ENCODE results near the gene LGALS14.
"Not testable (repeated sequence)": the region's sequence is repeated elsewhere in the genome, so short reads cannot be mapped to it uniquely, and the experiment has no call there.

LGALS14 gene

GRCh38 chr19:39696387-39696786 lies 7.9 kb upstream of the LGALS14 start:
- DNase-seq, result no peak

GRCh38 chr19:39698535-39698934 lies 5.7 kb upstream of the LGALS14 start:
- no peak for DNase-seq

GRCh38 chr19:39701291-39701690 lies 3.0 kb upstream of the LGALS14 start:
- DNase-seq, result no peak

- no peak for DNase-seq
Observed at GRCh38 chr19:39705578-39706188, 1.4 kb downstream of the LGALS14 start.

GRCh38 chr19:39708594-39708993 lies 4.3 kb downstream of the LGALS14 start:
- DNase-seq, result no peak

- DNase-seq, result no peak
Observed at GRCh38 chr19:39709026-39709872, 5.0 kb downstream of the LGALS14 start.

GRCh38 chr19:39710333-39710890 lies 6.1 kb downstream of the LGALS14 start:
- no peak for DNase-seq

- DNase-seq, result not testable (repeated sequence)
Observed at GRCh38 chr19:39720144-39720543, 15.9 kb downstream of the LGALS14 start.

GRCh38 chr19:39725995-39726394 lies 21.7 kb downstream of the LGALS14 start:
- no peak for DNase-seq

- no peak for DNase-seq
Observed at GRCh38 chr19:39727070-39727800, 23.0 kb downstream of the LGALS14 start.

- DNase-seq, result no peak
Observed at GRCh38 chr19:39728040-39728439, 23.8 kb downstream of the LGALS14 start.

- no peak for DNase-seq
Observed at GRCh38 chr19:39729594-39729993, 25.3 kb downstream of the LGALS14 start.

GRCh38 chr19:39731685-39732084 lies 27.4 kb downstream of the LGALS14 start:
- no peak for DNase-seq

GRCh38 chr19:39733841-39734240 lies 29.6 kb downstream of the LGALS14 start:
- no peak for DNase-seq

- no peak for DNase-seq
Observed at GRCh38 chr19:39735688-39736087, 31.4 kb downstream of the LGALS14 start.

GRCh38 chr19:39736088-39736487 lies 31.8 kb downstream of the LGALS14 start:
- no peak for DNase-seq

- no peak for DNase-seq
Observed at GRCh38 chr19:39737351-39737750, 33.1 kb downstream of the LGALS14 start.

- no peak for DNase-seq
Observed at GRCh38 chr19:39737891-39738290, 33.6 kb downstream of the LGALS14 start, which contains the start of gene CLC. CLC (minus strand) TSS chr19:39738029; CDS start chr19:39737952, 77 bp downstream.

GRCh38 chr19:39738814-39739213 lies 34.5 kb downstream of the LGALS14 start:
- no peak for DNase-seq

- no peak for DNase-seq
Observed at GRCh38 chr19:39740395-39740794, 36.1 kb downstream of the LGALS14 start.

GRCh38 chr19:39745643-39746042 lies 41.4 kb downstream of the LGALS14 start:
- no peak for DNase-seq

- no peak for DNase-seq
Observed at GRCh38 chr19:39746836-39747529, 42.7 kb downstream of the LGALS14 start.

- no peak for DNase-seq
Observed at GRCh38 chr19:39749981-39750380, 45.7 kb downstream of the LGALS14 start.
